GM21528 (cell line): ENCODE results near the gene SLC25A45.

ENCODE experiments used
- ATAC-seq: cut with Tn5 transposase; IDR thresholded peaks from one replicate; pipeline ENCODE4 v1.9.1; 2021; ENCODE audit warnings: mild to moderate bottlenecking, moderate library complexity; ENCODE audit not compliant: unreplicated experiment, low FRiP score

Gene SLC25A45

GRCh38 chr11:65404638-65405339 is 22.3 kb upstream of the SLC25A45 start:
- ATAC-seq, result no peak

DNA sequence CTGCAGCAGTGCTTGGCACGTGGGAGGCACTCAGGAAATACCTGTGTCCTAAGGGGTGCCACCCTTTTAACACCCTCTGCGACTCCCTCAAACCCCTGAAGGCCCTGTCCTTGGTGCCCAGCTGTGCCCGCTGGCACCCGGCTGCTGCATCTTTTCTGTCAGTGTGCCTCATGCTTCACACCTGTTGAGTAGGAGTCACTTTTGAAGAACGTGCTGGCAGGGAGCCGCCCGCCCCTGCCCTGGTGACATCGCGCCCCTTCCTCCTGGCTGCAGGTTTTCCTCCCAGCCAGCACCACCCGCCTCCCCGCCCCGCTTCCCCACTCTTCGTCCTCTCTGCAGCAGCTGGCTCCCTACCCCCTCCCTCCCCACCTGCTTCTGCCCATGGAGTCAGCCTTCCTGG is 21.8 kb upstream of the SLC25A45 start:
- ATAC-seq, result no peak

DNA sequence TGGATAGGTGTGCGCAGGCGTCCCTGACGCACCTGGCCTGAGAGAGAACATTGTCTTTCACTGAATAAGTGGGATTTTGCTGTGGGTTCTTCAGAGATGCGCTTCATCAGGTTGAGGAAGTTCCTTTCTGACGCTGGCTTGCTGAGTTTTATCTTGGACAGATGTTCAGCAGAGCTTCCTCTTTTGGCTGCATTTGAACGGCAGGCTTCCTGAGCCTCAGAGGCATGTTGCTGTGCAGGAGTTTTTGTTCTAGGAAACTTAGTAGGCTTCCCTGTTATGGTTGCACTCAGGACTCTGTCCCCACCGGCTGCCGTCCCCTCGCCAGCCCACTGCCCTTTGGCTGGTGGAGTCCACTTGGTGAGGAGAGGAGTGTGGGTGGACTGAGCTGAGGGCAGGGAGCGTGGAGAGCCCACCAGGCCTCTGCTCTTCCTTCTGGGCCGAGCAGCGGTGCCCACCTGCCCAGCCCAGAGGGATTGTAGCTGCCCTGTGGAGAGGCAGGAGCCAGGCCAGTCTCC is 21.2 kb upstream of the SLC25A45 start:
- no peak for ATAC-seq

DNA sequence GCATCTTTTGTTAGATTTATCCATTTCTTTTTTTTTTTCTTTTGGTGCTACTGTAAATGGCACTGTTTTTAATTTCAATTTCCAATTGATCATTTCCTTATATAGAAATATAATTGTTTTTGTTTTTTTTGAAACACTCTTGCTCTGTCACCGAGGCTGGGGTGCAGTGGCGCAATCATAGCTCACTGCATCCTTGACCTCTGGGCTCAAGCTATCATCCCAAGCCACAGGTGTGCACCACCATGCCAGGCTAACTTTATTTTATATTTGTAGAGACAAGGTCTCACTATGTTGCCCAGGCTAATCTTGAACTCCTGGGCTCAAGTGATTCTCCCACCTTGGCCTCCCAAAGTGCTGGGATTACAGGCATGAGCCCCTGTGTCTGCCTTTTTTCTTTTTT is 20.3 kb upstream of the SLC25A45 start:
- no peak for ATAC-seq

- no peak for ATAC-seq
Measured at GRCh38 chr11:65401803-65402248, 19.4 kb upstream of the SLC25A45 start.

DNA sequence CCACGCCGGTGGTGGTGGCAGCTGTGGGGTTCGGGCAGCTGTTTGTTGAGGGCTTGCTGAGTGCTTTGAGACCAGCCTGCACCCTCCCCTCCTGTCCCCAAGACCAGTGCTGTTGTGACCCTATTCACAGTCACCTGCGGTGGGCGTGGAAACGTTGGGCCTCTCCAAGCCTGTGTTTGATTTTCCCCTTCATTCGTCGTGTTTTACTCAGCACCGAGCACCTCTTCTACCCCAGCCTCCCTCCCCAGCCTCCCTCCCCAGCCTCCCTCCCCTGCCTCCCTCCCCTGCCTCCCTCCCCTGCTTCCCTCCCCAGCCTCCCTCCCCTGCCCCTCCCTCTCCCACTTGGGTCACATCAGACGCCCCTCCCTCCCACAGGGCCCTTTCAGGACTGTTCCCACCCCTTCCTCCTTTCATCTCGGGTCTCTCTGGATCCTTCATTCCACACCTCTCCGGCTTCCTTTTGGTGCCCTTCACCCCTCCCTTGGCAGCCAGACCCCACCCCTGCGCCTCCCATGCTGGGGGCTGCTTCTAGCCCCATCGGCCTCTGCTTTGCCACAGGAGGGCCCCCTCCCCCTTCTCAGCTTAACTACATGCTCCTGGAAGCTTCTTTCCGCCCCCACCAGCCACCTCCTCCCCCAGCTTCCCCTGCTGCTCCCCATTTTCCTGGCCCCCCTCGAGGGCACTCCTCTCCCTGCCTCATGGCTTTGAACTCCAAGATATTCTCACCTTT is 18.8 kb upstream of the SLC25A45 start:
- no peak for ATAC-seq

DNA sequence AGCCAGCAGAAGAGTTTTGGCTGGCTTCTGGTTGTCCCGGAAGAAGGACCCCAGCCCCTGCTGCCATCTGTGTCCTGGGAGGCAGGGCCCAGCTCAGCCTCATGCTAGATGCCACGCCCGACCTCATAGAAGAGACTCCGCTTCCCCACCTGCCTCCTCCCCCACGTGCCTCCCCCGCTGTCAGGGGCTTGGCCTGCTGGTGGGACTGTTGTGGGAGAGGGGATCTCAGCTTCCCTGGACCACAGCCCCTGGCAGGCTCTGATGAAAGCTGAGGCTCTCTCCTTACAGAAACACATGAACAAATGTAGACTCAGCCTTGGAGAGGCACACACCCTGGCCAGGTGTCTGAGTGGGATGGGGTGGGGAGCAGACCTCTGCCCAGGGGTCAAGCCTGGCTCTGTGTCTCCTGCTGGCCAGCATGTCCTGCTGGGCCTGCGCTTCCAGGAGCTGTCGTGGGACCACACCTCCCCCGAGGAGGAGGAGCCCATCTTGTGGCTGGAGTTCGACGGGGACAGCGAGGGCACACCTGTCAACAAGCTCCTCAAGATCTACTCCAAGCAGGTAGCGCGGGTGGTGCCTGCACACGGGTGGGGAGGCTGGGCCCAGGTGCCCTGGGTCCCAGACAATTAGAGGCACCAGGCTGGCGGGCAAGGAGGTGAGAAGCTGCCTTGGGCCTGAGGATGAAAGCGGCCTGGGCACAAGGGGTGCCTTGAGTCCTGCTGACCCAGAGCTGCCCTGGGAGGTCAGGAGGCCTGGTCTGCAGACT is 18.0 kb upstream of the SLC25A45 start:
- ATAC-seq, result no peak

GRCh38 chr11:65399845-65400244 is 17.4 kb upstream of the SLC25A45 start:
- no peak for ATAC-seq

GRCh38 chr11:65399249-65399648 is 16.8 kb upstream of the SLC25A45 start:
- no peak for ATAC-seq

- ATAC-seq, result no peak
Measured at GRCh38 chr11:65398362-65398910, 16.0 kb upstream of the SLC25A45 start.

GRCh38 chr11:65396769-65397745 is 14.6 kb upstream of the SLC25A45 start:
- ATAC-seq, result no peak

- no peak for ATAC-seq
Measured at GRCh38 chr11:65395961-65396530, 13.6 kb upstream of the SLC25A45 start.

DNA sequence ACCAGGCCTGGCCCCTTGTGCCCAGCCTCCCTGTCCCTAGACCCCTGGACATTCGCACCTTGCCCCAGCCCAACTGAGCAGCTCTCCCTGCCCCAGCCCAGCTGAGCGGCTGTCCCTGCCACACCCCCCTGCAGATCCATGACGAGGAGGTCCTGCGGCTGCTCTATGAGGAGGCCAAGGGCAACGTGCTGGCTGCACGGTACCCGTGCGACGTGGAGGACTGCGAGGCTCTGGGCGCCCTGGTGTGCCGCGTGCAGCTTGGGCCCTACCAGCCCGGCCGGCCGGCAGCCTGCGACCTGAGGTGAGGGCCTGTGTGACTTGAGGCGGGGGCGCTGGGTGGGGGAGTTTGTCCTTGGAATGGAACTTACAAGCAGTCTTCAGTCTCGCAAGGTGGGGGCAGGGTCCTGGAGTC is 11.7 kb upstream of the SLC25A45 start:
- no peak for ATAC-seq

DNA sequence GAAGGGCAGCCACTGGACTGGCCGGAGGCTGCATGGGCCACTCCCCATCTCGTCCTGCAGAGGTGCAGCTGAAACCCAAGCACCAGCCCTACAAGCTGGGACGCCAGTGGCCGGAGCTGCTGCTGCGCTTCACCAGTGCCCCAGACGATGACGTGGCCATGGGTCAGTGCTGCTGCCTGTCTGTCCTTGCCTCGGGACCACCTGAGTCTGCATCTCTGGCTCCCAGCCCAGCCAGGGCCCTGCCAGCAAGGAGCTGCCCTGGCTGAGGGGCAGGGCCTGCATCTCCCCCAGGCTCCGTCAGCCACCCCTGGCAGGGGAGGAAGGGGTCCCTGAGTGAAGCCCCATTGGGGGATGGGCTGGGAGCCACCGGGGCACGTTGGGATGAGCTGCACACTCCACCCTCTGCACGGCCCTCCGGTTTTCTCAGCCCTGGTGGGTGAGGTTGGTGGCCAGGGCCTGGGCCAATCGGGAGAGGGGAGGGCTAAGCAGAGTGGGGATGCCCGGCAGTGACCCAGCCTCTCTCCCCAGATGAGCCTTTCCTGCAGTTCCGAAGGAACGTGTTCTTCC is 11.2 kb upstream of the SLC25A45 start:
- no peak for ATAC-seq

GRCh38 chr11:65392899-65393298 is 10.5 kb upstream of the SLC25A45 start:
- ATAC-seq, result no peak

DNA sequence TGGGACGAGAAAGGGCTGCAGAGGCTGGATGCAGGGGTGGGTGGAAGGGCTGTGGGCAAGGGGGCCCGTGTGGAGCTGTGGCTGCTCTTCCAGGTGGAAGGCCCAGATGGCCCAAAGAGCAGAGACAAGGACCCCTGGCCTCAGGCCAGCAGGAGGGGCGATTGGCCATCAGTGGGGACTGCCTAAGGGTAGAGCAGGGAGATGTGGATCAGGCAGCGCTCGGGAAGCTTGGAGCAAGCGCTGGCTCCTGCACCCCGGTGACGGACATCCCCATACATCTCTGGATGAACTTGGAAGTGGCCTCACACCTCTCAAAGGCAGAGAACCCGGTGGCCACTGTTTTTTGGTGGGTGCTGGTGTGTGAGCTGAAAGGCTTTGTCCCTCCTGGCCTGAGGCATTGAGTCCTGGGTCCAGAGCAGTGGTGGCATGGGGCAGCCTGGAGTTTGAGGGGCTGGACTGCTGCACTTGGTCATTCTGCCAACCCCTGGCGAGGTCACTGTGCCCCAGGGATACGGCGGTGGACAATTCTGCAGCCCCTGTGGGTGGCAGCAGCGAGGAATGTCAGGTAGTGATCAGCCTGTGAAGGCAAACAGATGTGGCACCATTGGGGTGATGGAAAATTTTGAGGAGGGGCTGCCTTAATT is 9.9 kb upstream of the SLC25A45 start:
- ATAC-seq, result no peak

GRCh38 chr11:65390996-65391395 is 8.6 kb upstream of the SLC25A45 start:
- no peak for ATAC-seq

DNA sequence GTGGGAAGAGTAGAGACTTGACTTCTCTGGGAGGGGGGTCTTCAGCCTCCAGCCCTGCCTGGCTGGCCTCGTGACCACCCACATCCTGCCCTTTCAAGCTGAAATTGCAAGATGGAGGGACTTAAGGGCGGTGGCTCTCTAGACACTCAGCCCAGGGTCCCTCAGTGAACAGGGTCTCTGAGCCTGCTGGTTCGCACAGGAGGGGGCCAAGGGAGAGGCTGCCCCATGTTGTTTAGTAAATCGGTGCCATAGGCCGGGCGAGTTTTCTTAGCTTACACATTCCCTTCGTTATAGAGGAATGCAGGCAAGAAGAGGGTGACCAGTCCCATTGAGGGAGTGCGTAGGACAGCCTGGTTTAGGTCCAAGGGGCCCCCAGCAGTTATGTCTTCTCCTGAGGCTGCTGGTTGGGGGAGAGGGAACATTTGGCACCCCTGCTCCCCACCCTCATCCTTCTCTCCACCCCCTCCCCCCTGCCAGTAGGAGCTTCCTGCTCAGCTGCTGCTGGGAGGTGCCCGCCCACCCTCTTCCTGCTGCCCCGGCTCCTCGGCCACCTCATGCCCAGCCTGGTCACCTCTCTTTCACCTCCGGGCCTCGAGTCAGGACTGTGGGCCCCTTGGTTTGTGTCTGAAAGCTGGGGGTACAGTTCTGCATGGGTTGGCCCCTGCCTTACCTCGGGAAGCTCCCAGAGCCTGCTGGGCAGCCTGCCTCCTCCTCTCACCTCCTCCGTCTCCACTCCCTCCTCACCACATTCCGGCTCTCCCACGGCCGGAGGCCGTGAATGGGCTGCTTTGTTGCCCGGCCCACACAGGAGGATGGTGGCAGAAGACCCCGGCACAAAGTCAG is 7.9 kb upstream of the SLC25A45 start:
- ATAC-seq, result no peak
